Fibroblast of skin of left biceps (primary cell): ENCODE measurements around the gene NFE2L3.
"Not testable (repeated sequence)": the region's sequence is repeated elsewhere in the genome, so short reads cannot be mapped to it uniquely, and the experiment has no call there.

ENCODE experiments used
- DNase-seq, 2 experiments: peaks; one replicate each; pipeline ENCODE4 v3.0.0-alpha.2; 2013; ENCODE audit warnings: low read depth in 2 of 2

NFE2L3 gene

DNA sequence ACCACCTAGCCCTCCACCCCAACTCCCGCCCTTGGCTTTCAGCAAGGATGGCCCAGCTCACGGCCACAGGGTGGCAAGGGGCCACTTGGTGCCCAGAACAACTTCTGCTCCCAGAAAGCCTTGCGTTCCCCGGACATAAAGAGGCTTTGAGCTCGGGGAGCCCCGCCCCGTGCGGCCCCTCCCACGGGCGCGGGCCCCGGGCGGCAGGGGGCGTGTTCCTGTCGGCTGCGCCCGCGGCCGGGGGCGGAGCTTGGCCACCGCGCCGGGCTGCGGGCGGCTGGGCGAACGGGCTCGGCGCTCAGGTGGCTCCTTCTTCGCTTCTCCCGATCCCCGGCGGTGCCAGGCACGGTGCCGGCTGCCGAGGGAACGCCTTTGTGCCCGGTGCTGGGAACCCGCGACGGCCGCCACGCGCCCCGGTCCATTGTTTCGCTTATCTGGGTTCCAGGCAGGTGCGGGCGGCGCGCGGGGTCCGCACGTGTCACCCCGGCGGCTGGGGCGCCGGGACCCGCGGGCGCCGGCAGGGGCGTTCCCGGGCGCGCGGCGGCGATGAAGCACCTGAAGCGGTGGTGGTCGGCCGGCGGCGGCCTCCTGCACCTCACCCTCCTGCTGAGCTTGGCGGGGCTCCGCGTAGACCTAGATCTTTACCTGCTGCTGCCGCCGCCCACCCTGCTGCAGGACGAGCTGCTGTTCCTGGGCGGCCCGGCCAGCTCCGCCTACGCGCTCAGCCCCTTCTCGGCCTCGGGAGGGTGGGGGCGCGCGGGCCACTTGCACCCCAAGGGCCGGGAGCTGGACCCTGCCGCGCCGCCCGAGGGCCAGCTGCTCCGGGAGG, at the start of gene NFE2L3:
Gene NFE2L3, plus strand, starts transcription at position 246 of the 829 bp plus-strand sequence. Its CDS starts 301 bp downstream, at position 547.
- peak; percentile 15 to 21 for DNase-seq

DNA sequence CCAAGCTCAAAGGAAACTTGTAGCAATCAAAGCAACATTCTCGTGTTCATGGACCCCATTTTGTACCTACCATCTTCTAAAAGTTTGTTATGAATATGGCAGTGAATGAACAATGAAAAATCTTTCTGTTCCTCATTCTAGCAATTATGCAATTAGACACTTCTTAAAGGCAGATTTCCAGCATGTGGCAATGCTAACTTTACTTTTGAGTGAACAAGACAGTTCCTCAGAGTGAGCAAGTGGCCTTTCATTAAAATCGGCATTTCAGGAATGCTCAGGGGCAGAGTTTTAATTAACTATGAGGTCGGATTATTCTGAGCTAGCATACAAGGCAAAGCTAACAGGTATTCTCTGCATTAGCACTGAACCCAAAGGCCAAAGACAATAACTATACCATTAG, 48.4 kb upstream of the NFE2L3 start:
- no peak for DNase-seq

DNA sequence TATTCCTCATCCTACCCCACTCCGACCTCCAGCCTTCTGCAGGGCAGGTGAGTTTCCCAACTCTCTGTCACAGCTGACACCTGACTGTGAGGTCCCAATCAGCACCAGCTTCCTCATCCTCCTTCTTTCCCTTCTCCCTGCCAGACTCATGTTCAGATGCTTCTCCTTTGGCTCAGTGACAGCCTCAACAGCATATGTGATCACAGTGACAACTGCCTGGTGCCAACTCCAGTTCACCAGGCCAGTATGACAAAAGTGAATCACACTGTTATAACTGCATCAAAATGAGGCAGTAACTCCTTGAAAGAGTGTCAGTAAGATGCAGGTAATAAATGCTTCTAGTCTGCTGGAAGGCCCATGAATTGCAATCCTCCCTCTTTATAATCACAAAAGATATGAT, 46.8 kb upstream of the NFE2L3 start:
- no peak for DNase-seq

DNA sequence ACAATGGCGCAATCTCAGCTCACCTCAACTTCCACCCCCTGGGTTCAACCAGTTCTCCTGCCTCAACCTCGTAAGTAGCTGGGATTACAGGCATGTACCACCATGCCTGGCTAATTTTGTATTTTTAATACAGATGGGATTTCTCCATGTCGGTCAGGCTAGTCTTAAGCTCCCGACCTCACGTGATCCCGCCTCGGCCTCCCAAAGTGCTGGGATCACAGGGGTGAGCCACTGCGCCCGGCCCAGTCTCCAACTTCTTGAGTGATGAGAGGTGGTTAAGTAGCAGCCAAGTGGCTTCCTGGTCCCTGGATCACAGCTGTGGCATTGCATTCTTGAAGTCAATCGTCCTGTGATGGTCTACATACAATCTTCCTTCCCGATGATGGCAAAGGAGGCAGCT, 46.1 kb upstream of the NFE2L3 start:
- DNase-seq = no peak

- DNase-seq = no peak
Observed at GRCh38 chr7:26112203-26112740, 39.7 kb upstream of the NFE2L3 start.

DNA sequence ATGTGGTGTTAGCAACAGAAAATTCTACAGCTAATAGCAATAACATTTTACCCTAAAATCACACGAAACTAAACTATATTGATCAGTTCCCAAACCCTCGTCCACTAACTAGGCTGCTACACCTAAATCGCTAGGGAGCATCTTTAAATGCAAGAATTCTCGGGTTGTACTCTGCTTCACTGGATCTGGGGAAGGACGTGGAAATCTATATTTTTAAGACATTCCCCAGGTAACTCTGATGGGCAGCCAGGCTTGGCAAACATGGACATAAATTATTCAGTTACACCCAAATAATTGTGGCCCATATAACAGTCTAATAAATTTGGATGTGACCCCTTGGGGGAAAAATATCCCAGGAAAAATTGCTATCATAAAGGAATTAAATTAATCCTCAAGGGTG, 36.3 kb upstream of the NFE2L3 start:
- DNase-seq = no peak

DNA sequence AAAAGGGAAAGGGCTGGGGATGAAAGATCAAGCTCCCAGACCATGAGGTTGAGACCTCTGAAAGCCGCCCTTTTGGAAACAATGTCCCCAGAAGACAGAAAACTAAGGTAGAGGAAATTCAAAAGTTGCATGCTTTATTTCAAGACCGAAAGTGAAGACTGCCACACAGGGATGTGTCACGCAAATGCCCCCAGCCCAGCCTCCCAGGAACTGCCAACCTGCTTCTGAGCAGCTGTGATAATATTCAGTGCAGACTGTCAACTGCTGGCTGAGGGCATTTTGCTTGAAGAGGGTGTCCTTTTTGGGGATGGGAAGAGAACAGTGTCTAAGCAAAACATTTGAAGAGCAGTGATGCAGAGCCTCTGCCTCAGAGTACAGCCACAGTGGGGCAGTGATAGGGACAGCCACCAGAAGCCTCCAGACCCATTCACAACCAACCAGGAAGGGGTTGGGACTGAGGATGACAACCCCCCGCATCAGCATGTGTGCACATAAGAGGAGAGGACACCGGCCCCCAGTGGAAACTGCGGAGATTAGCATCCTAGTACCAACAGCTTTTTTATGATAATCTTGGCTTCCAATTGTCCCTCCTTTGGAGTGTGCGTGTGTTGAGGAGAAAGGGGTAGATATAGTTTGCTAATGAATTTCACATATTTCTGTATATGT, 34.7 kb upstream of the NFE2L3 start:
- DNase-seq = no peak

DNA sequence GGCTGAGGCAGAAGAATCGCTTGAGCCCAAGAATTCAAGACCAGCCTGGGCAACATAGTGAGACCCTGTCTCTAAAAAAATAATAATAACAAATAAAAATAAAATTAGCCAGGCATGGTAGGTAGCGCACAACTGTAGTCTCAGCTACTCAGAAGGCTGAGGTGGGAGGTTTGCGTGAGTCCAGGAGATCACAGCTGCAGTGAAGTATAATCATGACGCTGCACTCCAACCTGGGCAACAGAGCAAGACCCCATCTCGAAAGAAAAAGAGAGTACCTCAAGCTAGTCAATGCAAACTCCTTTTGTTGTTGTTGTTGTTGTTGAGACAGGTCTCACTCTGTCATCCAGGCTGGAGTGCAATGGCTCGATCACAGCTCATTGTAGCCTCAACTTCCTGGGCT, 34.0 kb upstream of the NFE2L3 start:
- DNase-seq = no peak

- no peak for DNase-seq
Observed at GRCh38 chr7:26122745-26123144, 29.3 kb upstream of the NFE2L3 start.

DNA sequence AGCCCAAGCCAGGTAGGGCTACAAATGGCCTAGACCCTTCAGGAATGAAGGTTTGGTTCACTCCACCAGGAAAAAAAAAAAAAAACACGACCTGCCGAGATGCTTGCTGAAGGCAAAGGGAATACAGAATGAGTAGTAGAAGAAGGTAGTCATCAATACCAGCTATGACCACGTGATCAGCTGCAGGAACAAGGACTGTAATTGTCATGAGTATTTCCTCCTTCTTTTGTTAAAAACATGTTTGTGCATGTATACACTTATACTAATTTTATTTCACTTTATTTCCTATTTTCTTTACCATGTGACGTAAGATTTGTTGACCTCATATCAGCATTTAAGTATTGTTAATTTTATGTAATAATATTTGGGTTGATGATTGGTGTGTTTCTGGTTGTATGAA, 27.2 kb upstream of the NFE2L3 start:
- not testable (repeated sequence) for DNase-seq

- no peak for DNase-seq
Observed at GRCh38 chr7:26127411-26127810, 24.6 kb upstream of the NFE2L3 start.

DNA sequence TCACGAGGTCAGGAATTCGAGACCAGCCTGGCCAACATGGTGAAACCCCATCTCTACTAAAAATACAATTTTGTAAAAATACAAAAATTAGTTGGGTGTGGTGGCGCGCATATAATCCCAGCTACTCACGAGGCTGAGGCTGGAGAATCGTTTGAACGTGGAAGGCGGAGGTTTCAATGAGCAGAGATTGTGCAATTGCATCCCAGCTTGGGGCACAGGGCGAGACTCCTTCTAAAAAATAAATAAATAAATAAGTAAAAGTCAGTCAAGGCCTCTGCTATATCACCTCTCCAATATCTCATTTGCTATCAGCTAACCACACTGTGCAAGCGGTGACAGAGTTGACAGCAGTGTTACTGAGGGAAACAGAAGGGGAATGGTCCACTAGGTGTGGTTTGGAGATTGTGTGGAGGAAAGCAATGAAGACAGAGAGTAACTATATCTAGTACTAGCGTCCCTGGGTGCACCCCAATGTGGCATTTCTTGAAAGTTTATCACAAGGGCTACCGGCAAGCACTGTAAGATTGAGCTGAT, 20.9 kb upstream of the NFE2L3 start:
- DNase-seq = no peak

GRCh38 chr7:26135076-26135475, 16.9 kb upstream of the NFE2L3 start:
- no peak for DNase-seq

DNA sequence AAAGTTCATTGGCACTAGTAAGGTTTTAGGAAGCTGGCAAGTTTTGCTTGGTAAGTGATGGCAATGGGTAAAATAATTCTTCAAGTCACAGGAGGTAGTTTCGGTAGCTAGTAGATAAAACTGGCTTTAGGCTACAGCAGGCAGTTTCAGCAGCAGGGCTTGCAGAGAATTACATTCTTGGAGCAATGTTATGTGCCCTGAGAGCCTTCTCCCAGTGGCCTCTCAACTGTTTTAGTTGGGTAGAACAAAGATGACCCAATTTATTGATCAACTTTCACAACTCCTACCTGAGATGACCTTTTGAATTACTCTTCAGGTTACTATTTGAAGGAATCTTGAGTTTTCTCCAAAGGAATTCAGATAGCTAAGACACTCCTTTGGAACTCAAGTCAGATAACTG, 16.4 kb upstream of the NFE2L3 start:
- no peak for DNase-seq

- DNase-seq = no peak
Observed at GRCh38 chr7:26136831-26137230, 15.2 kb upstream of the NFE2L3 start.

DNA sequence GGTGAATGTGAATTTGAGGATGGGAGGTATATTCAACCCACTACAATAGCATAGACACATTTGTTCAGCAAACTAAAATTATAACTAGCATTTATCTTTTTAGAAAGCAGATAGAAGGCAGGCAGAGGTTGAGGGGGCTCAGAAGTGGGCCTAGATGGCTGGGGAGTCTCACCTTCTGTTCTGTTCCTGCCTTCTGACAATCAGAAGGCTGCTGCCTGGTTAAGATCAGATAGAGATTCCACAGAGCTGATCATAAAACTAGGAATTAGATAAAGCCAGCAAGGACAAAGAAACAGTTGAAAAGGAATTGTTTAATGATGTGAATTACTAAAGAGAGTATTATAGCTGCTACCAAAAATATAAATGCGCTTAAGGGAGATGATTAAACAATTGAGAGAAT, 11.6 kb upstream of the NFE2L3 start:
- DNase-seq = no peak

DNA sequence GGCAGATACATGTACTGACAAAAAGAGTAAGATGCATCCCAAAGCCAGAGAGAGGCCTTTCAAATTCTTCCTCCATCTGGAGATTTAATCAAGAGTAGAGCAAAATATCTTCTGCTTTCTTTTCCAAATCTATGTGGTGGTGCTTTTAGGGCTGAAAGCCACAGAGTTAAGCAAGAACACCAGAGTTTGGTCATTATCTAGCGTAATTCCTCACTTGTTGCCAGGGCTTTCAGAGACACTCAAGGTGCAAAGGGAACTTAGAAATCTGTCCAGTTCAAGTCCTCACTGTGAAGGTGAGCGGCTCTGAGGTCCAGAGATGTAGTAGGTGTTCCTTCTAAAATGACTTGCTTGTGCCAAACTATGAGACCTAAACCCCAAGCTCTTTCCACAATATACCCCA, 10.9 kb upstream of the NFE2L3 start:
- DNase-seq = no peak

DNA sequence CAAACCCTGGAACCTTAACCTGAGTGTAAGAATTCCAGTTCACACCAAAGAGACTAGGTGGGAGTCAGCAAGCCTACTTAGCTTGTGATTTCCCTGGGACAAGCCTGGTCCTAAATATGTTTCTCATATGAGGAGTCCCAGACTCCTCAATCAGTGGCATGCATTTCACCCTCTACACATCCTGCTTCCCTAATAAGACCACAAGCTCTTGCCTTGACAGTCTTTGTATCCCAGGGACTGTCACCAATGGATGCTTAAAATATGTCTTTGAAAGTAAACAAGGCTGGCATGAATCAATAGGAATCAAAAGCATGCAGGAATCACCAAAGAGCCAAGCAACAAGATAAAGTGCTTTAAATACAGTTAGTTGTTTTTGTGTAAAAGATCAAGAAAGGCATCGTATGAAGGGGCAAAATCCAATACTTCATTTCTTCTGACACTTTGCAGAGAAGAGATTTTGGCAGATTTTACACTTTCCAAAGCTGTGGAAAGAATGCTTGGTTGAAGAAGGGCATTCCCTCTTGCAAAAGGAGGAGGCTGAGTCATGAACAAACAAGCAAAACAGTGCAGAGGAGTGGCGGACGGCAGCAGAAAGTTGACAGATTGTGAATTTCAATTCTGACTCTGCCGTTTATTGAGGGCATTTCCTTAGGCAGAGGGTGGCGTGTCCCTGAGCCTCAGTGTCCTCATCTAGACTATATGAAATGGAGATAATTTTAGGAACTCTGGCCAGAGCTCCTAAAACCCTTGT, 8.5 kb upstream of the NFE2L3 start:
- no peak for DNase-seq

- no peak for DNase-seq
Observed at GRCh38 chr7:26144184-26145080, 7.6 kb upstream of the NFE2L3 start.

DNA sequence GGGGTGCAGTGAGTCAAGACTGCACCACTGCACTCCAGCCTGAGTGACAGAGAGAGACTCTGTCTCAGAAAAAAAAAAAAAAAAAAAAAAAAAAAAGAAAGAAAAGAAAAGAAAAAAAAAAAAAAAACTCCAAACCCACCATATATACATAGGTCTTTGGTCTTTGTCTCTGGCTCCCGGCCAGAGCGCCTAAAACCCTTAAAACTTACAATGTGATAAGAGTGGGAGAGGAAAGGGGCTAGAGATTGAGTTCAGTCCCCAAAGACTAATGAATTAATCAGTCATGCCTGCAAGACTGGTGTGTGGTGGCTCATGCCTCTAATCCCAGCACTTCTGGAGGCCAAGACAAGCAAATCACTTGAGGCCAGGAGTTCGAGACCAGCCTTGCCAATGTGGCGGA, 6.8 kb upstream of the NFE2L3 start:
- DNase-seq = no peak

DNA sequence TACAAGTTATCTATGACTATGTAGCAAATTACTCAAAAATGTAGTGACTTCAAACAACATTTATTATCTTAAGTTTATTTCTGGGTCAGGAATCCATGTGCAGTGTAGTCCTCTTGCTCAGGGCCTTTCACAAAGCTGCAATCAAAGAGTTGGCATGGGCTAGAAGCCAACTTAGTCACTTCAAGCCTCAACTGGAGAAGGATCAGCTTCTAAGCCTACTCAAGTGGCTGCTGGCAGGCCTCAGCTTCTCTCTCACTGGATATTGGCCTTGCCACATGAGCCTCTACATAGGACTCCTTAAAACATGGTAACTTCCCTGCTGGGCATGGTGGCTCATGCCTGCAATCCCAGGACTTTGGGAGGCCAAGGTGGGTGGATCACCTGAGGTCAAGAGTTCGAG, 5.0 kb upstream of the NFE2L3 start:
- DNase-seq = no peak
